ENCODE results near the gene OR2H2. TPM values are rescaled to one million over a fixed set of nuclear protein-coding genes. Genes with fewer than 3 reads are reported as not detected.

OR2H2 gene
- total RNA-seq, 8 experiments from 2014 or later: 0.20 to 1.4 (median 0.55) TPM

DNA sequence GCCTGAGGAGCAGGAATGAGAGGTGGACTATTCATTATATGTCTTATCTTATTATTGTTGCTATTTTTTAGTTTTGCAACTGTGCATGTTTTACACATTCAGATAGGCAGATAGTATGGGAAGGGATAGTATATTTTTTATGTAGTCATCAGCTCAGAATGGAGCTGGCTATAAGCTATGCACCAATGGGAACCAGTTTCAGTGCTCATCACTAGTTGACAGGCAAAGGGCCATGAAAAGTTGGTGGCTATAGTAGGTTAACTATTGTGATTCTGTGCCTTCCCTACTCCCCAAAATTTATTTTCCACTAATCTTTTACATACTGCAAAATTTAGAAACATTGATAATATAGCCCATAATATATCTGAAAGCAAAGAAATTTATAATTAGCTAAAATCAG, 20.0 kb upstream of the OR2H2 start:
- Histone ChIP-seq H3K4me3 (no peak overlapping the region), H3K27ac (no peak overlapping the region), H3K4me1 (replicated peaks in 1 of 2) (no peaks in the 10 kb centered on the region)
- ATAC-seq (replicated peaks in 6 of 8): peak in 1 of 8 experiments; percentile 53
- in situ Hi-C loops (cut with MboI; ENCODE audit: low pct_unique_long_range_greater_than_20kb in 2 of 9, low sequenced_read_pairs in 9 of 9, unreplicated experiment in 9 of 9): no loop called here

DNA sequence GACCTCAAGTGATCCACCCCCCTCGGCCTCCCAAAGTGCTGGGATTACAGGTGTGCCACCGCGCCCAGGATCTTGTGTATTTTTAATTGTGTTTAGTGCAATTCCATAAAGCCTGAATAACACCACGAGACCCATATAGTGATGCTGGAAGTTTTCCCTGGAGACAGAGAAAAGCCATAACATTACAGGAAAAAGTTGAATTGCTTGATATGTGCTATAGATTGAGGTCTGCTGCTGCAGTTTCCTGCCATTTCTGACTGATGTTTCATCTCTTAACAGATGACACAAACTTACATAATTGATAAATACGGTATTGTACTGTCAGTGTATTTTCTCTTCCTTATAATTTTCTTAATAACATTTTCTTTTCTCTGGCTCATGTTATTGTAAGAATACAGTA, 18.1 kb upstream of the OR2H2 start:
- in situ Hi-C loops (cut with MboI; ENCODE audit: low pct_unique_long_range_greater_than_20kb in 2 of 9, low sequenced_read_pairs in 9 of 9, unreplicated experiment in 9 of 9): no loop called here
- WGBS, 10 experiments: 25 to 100% (median 83%) methylated on average over 1 to 5 of the region's 5 CpGs; no CpG with 5 or more reads in 4 of the 10 experiments
- no peak overlapping the region for H3K27ac ChIP-seq

DNA sequence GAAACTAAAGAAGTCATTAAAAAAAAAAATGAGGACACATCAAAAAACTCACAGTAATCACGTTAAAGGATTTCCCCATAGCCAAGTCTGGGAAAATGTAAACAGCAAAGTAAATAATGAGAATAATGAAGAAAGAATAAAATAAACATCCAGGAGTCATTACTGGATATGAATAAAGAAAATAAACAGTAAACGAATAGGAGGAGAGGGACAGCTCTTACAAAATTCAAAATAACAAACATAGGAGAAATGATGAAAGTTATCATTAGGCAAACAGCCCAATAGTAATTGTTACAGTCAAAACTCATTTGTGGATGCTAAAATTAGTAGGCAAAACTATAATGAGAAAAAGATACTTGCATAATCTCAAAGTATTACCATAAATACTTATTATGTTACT, 17.4 kb upstream of the OR2H2 start:
- no peak overlapping the region for H3K4me3 ChIP-seq
- no peak for ATAC-seq (replicated peaks in 6 of 8)
- H3K27ac ChIP-seq: no peak overlapping the region
- in situ Hi-C loops (cut with MboI; ENCODE audit: low pct_unique_long_range_greater_than_20kb in 2 of 9, low sequenced_read_pairs in 9 of 9, unreplicated experiment in 9 of 9): no loop called here
- no peaks in the 10 kb centered on the region for H3K4me1 ChIP-seq (replicated peaks in 1 of 2)
- 0 to 100% (median 66%) methylated on average over 1 to 2 of the region's 2 CpGs for WGBS, 10 experiments

More for the DNA sequence above, 18.1 kb upstream of the OR2H2 start:
- no peak for ATAC-seq (replicated peaks in 6 of 8)
- no peaks in the 10 kb centered on the region for H3K4me1 ChIP-seq (replicated peaks in 1 of 2)
- no peak overlapping the region for H3K4me3 ChIP-seq

DNA sequence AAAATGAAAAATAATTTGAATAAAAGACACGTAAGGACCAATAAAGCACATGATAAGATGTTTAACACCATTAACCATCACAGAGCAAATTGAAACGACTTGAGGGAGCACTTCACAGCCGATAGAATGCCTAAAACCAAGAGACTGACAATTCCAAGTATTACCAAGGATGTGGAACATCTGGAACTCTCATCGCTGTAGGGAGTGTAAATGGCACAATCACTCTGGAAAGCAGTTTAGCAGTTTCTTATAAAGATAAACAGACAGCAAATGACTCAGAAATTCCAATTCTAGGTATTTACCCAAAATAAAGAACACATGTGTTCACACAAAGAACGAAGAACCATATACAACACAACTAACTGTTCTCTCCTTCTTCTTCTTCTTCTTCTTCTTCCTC, 16.9 kb upstream of the OR2H2 start:
- Histone ChIP-seq H3K27ac (no peak overlapping the region), H3K4me1 (replicated peaks in 1 of 2) (no peaks in the 10 kb centered on the region), H3K4me3 (no peak overlapping the region)
- in situ Hi-C loops (cut with MboI; ENCODE audit: low pct_unique_long_range_greater_than_20kb in 2 of 9, low sequenced_read_pairs in 9 of 9, unreplicated experiment in 9 of 9): no loop called here
- 0 to 83% (median 70%) methylated on average over 3 to 5 of the region's 5 CpGs; no CpG with 5 or more reads in 1 of the 10 experiments for WGBS, 10 experiments
- ATAC-seq (replicated peaks in 6 of 8): no peak

DNA sequence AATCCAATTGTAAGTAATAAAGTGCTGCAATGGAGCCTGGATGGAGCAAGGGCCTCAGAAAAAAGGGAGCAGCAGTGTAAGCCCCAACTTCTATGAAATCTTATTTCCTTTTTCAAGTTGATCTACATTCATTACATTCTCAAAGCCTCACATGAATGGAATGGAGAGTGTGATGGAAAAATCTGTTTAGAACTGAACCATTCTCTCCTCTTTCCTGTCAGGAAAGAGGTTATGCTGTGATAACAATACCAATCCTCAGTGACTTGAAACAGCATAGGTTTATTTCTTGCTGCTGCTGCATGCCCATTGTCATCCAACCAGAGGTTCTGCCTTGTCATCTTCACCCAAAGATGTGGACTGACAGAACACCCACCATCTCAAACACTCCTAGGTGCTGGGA, 8.9 kb upstream of the OR2H2 start:
- no peak for ATAC-seq (replicated peaks in 6 of 8)
- in situ Hi-C loops (cut with MboI; ENCODE audit: low pct_unique_long_range_greater_than_20kb in 2 of 9, low sequenced_read_pairs in 9 of 9, unreplicated experiment in 9 of 9): loop anchor here in 2 of 9 experiments (25.0 kb wide), 2 partner anchors 414 to 889 kb away; partner anchors contain the start of gene OR2J2 (in 1 of the 2)

DNA sequence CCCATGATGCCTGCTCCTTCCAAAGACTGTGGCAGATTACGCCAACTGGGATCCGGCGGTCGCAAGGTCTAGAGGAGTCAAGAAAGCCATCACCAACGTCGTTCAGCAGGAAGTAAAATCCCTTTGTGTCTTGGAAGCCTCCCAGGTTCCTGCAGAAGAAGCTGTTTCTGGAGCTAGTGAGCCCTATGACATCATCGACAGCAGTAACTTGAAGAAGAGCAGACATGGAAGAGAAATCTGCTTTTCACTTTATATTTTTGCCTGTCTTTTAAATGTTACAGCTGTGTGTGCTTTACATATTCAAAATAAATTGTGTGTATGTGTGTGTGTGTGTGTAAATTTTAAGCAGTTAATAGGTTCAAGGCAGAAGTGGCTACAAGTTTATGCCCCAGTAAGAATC, 7.4 kb upstream of the OR2H2 start:
- WGBS, 10 experiments: 20 to 96% (median 60%) methylated on average over 1 to 5 of the region's 7 CpGs; no CpG with 5 or more reads in 5 of the 10 experiments
- Histone ChIP-seq H3K4me3 (no peak overlapping the region), H3K4me1 (replicated peaks in 1 of 2) (no peaks in the 10 kb centered on the region), H3K27ac (no peak overlapping the region)
- ATAC-seq (replicated peaks in 6 of 8): no peak
- in situ Hi-C loops (cut with MboI; ENCODE audit: low pct_unique_long_range_greater_than_20kb in 2 of 9, low sequenced_read_pairs in 9 of 9, unreplicated experiment in 9 of 9): loop anchor here in 2 of 9 experiments (25.0 kb wide), 2 partner anchors 415 to 890 kb away; partner anchors contain the start of gene OR2J2 (in 1 of the 2)

More for the DNA sequence above, 8.9 kb upstream of the OR2H2 start:
- no peak overlapping the region for H3K27ac ChIP-seq
- no peaks in the 10 kb centered on the region for H3K4me1 ChIP-seq (replicated peaks in 1 of 2)
- H3K4me3 ChIP-seq: no peak overlapping the region

DNA sequence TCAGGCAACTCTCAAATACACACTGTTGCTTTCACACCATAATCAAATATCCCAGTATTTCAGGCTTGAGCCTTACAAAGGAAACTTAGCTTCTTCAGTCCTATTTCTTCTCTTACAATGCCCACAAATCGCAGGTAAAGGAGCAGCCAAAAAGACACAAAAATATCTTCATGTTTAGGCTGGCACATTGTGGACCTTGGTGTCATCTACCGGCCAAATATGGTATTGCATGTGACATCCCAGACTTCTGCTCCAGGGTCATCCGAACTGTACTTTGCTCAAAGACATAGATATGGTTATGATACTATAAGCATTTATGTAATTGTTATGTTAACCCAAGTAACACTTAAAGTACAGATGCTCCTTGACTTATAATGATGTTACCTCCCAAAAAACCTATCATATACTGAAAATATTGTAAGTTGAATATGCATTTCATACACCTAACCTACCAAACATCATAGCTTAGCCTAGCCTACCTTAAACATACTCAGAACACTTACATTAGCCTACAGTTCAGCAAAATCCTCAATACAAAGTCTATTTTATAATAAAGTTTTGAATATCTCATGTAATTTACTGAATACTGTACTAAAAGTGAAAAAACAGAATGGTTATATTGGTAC, 4.6 kb downstream of the OR2H2 start:
- H3K4me3 ChIP-seq: no peak overlapping the region
- 0 to 33% (median 14%) methylated on average over 1 to 3 of the region's 3 CpGs; no CpG with 5 or more reads in 2 of the 10 experiments for WGBS, 10 experiments
- in situ Hi-C loops (cut with MboI; ENCODE audit: low pct_unique_long_range_greater_than_20kb in 2 of 9, low sequenced_read_pairs in 9 of 9, unreplicated experiment in 9 of 9): loop anchor here in 2 of 9 experiments (25.0 kb wide), 2 partner anchors 427 to 902 kb away; partner anchors contain the start of gene OR2J2 (in 1 of the 2)
- peak in 4 of 8 experiments; percentile 64 to 69 (median 65) for ATAC-seq (replicated peaks in 6 of 8)
- no peak overlapping the region for H3K27ac ChIP-seq
- no peaks in the 10 kb centered on the region for H3K4me1 ChIP-seq (replicated peaks in 1 of 2)

DNA sequence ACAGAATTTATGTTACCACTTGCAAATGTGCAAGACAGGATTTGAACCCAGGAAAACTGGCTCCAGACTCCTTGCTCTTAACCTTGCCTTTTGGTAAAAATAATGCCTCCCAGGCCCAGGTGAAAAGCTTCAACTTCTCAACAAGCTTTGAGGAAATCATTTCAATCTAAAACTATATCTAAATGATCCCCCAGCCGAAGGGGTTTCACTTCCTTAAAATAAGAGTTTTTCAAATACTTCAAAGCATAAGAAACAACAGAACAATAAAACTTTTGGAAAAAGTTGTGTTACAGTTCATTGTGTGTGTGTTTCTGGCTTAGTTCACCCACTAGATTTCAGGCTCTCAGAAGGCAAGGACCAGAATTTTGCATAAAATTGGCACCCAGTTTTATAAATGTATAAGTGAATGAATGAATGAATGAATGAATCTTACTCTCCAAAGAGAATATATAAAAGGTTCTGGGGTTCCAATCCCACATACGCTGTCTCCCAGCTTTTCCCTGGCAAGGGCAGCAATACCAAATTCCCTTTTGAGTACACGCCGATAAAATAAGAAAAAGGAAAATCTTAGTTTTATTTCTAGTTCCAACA, 5.4 kb downstream of the OR2H2 start:
- Histone ChIP-seq H3K4me3 (no peak overlapping the region), H3K4me1 (replicated peaks in 1 of 2) (no peaks in the 10 kb centered on the region), H3K27ac (no peak overlapping the region)
- in situ Hi-C loops (cut with MboI; ENCODE audit: low pct_unique_long_range_greater_than_20kb in 2 of 9, low sequenced_read_pairs in 9 of 9, unreplicated experiment in 9 of 9): loop anchor here in 2 of 9 experiments (25.0 kb wide), 2 partner anchors 428 to 903 kb away; partner anchors contain the start of gene OR2J2 (in 1 of the 2)
- ATAC-seq (replicated peaks in 6 of 8): no peak
- WGBS, 10 experiments: 50 to 95% (median 74%) methylated on average over 1 to 4 of the region's 4 CpGs

DNA sequence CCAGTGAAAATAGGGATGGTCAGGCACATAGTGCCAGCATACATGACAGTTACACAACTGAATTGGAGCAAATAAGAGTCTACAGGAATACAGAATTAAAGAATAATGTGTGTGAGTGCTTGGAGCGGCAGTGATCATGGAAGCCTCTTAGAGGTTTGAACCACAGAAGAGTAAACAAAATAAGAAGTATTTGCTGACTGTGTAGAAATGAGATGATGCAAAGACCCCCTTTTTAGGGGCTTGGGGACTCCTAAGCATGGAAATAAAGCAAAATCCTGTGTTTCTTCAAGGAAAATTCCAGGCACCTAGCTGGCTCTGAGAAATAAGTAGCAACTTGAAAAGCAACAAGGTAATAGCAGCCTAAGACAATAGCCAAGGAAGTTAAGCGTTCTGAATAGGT, 6.8 kb downstream of the OR2H2 start:
- no peaks in the 10 kb centered on the region for H3K4me1 ChIP-seq (replicated peaks in 1 of 2)
- no peak overlapping the region for H3K27ac ChIP-seq
- ATAC-seq (replicated peaks in 6 of 8): no peak
- WGBS, 10 experiments: 43 to 100% (median 85%) methylated on average over 1 to 2 of the region's 2 CpGs
- in situ Hi-C loops (cut with MboI; ENCODE audit: low pct_unique_long_range_greater_than_20kb in 2 of 9, low sequenced_read_pairs in 9 of 9, unreplicated experiment in 9 of 9): loop anchor here in 2 of 9 experiments (25.0 kb wide), 2 partner anchors 429 to 904 kb away; partner anchors contain the start of gene OR2J2 (in 1 of the 2)
- H3K4me3 ChIP-seq: no peak overlapping the region

DNA sequence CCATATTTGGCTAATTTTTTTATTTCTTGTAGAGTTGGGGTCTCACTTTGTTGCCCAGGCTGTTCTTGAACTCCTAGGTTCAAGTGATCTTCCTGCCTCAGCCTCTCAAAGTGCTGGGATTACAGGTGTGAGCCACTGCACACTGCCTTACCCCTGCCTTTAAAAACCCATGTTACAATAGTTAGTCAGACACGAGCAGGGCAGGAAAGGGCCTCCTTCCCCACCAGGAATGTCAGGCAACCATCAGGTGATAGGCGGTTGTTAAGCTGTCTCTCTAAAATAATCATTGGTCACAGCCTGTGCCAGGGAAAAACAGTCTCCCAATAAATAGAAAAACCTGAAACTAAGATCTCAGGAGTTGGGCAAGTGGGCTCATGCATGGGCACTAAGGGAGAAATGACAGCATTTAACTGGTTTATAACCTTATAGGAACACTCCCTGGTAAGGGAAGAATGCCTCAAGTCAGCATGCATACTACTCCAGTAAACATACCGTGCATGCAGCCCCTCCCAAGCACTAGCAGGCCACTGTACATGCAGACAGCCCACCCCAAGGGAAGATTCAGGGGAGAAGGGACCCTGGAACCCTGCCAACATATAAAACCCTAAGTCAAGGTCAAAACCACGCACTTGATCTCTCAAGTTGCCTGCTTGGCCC, 8.4 kb downstream of the OR2H2 start:
- in situ Hi-C loops (cut with MboI; ENCODE audit: low pct_unique_long_range_greater_than_20kb in 2 of 9, low sequenced_read_pairs in 9 of 9, unreplicated experiment in 9 of 9): loop anchor here in 2 of 9 experiments (25.0 kb wide), 2 partner anchors 431 to 906 kb away; partner anchors contain the start of gene OR2J2 (in 1 of the 2)
- 0 to 100% (median 57%) methylated on average over 1 to 3 of the region's 4 CpGs for WGBS, 10 experiments
- H3K27ac ChIP-seq: no peak overlapping the region

DNA sequence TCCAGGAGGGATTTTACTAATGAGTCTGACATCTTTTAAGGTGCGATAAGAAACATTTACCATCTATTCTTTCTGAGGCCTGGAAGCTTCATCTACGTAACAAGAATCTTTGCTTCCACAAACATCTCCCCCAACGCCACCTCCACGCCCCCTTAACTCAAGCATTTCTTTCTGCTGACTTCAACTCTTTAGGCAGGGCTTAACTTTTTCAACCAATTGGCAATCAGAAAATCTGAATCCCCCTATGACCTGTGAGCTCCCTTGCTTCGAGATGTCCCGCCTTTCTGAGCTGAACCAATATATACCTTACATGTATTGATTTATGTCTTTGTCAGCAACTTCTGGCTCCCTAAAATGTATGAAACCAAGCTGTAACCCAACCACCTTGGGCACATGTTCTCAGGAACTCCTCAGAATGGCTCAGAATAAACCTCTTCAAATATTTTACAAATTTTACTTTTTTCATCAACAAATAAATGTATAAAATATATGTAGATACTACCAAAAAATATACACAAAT, 11.5 kb downstream of the OR2H2 start:
- Histone ChIP-seq H3K27ac (no peak overlapping the region), H3K4me3 (no peak overlapping the region), H3K4me1 (replicated peaks in 1 of 2) (no peaks in the 10 kb centered on the region)
- 31 to 100% (median 90%) methylated on average over 2 to 5 of the region's 6 CpGs for WGBS, 10 experiments
- in situ Hi-C loops (cut with MboI; ENCODE audit: low pct_unique_long_range_greater_than_20kb in 2 of 9, low sequenced_read_pairs in 9 of 9, unreplicated experiment in 9 of 9): loop anchor here in 2 of 9 experiments (25.0 kb wide), 2 partner anchors 434 to 909 kb away; partner anchors contain the start of gene OR2J2 (in 1 of the 2)
- ATAC-seq (replicated peaks in 6 of 8): no peak

More for the DNA sequence above, 8.4 kb downstream of the OR2H2 start:
- Histone ChIP-seq H3K4me1 (replicated peaks in 1 of 2) (no peaks in the 10 kb centered on the region), H3K4me3 (no peak overlapping the region)
- ATAC-seq (replicated peaks in 6 of 8): peak in 3 of 8 experiments; percentile 34 to 70 (median 54)

DNA sequence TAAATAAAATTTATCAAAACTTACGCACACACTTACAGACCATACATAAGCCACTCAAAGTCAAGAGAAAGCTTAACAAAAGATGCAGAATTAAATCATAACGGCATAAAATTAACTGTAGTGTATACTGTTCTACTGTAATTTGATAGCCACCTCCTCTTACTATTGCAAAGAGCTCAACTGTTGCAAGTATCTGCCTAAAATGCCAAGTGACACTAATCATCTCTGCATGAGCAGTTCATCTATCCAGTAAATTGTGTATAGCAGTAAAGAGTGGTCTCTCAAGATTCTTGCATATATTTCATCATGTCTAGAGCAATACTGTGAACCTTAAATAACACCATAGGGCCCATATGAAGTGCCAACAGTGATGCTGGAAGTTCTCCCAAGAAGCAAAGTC, 12.3 kb downstream of the OR2H2 start:
- 40 to 100% (median 80%) methylated on average over 1 to 2 of the region's 2 CpGs; no CpG with 5 or more reads in 3 of the 10 experiments for WGBS, 10 experiments
- Histone ChIP-seq H3K4me3 (no peak overlapping the region), H3K27ac (no peak overlapping the region), H3K4me1 (replicated peaks in 1 of 2) (no peaks in the 10 kb centered on the region)
- ATAC-seq (replicated peaks in 6 of 8): no peak
- in situ Hi-C loops (cut with MboI; ENCODE audit: low pct_unique_long_range_greater_than_20kb in 2 of 9, low sequenced_read_pairs in 9 of 9, unreplicated experiment in 9 of 9): loop anchor here in 2 of 9 experiments (25.0 kb wide), 2 partner anchors 435 to 910 kb away; partner anchors contain the start of gene OR2J2 (in 1 of the 2)

All from motor neuron (in vitro differentiated cells).